GM12872 (cell line): ENCODE measurements around the gene SERPING1.

Experiments
- TF ChIP-seq, protein P1 (sequence below): IDR thresholded peaks from 3 replicates; pipeline ENCODE4 v1.5.1; 2011; ENCODE audit warnings: low read depth, mild to moderate bottlenecking, low read length, moderate library complexity; ENCODE audit not compliant: insufficient read depth

The SERPING1 gene

DNA sequence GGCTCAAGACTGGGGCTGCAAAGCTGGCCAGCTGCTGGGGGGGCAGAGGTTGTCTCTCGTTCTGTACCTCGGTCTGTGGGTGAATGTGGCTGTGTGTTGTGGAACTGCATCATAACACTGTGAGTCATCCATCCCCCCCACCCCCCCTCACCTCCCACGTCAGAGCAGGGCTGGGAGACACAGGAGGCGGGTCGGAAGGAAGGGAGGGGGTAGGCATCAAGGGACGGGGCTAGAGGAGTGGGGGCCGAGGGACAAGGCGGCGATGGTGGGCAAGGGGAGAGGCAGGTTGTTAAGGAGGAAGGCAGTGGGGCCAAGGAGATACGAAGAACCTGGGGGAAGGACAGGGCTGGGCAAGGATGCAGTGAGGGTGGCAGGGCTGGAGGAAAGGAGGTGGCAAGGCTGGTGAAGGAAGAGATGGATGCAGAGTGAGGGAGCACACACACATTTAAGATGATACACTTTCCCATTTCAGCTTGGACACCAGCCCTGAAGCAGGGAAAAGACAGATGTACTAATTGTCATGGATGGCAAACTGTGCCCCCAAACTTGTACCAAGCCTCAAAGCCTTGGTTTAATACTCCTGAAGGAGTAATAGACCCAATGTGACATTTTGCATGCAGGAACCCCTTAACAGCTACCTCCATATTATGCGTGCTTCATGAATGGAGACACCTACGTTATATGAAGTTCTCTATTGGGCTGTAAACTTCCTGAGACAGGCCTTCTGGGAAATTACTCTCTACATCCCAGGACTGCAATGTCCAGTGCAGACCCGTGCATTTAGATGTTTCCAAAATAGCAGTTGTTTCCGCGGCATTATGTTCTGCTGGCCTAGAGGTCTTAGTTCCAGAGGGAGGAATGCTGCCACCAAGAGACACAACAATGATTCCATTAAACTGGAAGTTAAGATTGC is 52.6 kb downstream of the SERPING1 start, which contains the start of gene YPEL4:
TSS of gene YPEL4 (minus strand) at position 87 of the 913 bp plus-strand sequence. CDS start 2,805 bp downstream, outside the sequence.
- TF ChIP-seq, protein P1, sequence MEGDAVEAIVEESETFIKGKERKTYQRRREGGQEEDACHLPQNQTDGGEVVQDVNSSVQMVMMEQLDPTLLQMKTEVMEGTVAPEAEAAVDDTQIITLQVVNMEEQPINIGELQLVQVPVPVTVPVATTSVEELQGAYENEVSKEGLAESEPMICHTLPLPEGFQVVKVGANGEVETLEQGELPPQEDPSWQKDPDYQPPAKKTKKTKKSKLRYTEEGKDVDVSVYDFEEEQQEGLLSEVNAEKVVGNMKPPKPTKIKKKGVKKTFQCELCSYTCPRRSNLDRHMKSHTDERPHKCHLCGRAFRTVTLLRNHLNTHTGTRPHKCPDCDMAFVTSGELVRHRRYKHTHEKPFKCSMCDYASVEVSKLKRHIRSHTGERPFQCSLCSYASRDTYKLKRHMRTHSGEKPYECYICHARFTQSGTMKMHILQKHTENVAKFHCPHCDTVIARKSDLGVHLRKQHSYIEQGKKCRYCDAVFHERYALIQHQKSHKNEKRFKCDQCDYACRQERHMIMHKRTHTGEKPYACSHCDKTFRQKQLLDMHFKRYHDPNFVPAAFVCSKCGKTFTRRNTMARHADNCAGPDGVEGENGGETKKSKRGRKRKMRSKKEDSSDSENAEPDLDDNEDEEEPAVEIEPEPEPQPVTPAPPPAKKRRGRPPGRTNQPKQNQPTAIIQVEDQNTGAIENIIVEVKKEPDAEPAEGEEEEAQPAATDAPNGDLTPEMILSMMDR, result no peak

DNA sequence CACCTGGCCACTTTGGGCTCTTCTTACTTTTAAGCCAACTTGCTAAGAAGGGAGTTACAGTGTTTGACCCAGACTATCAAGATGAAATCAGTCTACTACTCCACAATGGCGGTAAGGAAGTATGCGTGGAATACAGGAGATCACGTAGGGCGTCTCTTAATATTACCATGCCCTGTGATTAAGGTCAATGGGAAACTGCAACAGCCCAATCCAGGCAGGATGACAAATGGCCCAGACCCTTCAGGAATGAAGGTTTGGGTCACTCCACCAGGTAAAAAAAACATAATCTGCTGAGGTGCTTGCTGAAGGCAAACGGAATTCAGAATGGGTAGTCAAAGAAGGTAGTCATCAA is 53.2 kb downstream of the SERPING1 start:
- TF ChIP-seq, protein P1, result no peak

DNA sequence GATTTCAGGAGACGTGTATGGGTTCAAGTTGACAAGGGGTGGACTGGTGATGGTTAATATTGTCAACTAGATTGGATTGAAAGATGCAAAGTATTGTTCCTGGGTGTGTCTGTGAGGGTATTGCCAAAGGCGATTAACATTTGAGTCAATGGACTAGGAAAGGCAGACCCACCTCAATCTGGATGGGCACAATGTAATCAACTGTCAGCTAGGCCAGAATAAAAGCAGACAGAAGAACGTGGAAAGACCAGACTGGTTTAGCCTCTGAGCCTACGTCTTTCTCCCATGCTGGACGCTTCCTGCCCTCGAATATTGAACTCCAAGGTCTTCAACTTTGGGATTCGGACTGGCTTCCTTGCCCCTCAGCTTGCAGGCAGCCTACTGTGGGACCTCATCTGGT is 53.9 kb downstream of the SERPING1 start:
- TF ChIP-seq, protein P1, result no peak

DNA sequence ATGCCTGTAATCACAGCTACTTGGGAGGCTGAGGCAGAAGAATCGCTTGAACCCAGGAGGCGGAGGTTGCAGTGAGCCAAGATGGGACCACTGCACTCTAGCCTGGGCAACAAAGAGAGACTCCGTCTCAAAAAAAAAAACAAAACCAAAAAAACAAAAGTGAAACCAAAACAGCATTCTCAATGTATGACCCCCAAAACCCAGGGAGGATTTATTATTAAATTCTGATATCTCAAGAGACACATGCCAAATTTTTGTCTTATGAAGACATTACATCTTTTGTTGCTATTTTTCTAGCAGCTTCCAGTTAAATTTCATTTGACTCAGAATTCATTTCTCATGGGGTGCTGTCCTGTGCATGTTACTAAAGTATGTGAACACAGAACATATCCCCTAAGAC is 55.2 kb downstream of the SERPING1 start:
- TF ChIP-seq, protein P1, result no peak

DNA sequence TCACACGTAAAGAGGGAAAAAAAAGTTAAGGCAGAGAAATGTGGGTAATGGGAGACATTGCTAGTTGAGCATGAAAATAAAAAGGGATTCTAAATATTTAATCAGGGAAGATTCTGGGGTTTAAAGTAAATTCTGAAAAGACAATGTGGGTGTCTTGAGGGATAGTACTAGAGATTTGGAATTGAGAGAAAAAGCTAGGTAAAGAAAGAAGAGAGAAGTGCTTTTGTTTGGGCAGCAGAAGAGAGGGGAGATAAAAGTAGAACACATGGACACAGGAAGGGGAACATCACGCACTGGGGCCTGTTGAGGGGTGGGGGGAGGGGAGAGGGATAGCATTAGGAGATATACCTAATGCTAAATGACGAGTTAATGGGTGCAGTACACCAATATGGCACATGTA is 55.7 kb downstream of the SERPING1 start:
- TF ChIP-seq, protein P1, result no peak

DNA sequence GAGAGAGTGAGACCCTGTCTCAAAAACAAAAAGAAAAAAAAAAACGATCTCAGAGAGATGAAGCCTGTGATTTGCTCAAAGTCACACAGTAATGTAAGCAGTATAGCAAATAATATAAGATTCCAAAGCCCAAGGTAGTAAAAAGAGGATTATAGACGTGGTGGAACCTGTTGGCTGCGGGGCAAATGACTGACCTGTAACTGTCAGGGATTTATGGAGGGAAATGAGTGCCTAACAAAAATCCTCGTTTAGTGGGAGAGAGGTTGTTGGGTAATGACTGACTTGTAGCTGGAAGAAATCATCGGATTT is 59.4 kb downstream of the SERPING1 start:
- TF ChIP-seq, protein P1, result no peak

DNA sequence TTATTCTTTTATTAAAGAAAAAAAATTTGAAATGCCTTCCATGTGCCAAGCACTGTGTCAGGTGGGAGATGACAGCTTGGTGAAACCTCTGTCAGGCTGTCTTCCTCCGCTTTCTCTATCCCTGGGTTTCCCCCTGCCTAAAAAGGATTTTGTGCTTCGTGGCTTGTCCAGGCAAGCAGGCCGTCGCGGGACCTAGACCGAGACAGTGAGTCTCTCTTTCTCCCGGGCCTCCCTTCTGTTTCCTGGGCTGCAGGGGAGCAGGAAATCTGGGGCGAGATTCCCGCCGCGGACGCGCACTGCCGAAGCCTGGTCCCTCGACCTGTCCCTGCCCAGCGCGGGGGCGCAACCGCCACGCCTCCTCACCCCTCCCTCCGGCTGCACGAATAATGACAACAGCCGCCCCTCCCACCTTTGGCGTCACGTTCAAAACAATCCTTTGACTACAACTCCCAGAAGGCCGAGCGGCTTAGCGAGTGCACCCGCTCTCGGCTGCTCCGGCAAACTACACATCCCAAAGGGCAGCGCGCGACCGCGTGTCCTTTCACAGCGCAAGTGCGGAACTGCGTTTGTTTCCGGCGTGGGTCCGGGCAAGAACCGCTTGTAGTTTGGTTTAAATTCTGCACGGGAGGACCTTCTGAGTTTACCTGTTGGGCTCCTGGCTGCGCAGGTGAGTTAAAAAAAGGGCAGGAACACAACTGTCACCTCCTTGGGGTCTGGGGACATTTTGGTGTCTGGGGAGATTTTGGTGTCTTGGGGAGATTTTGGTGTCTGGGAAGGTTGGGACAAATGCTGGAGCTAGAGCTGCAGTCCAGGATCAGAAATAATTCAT is 59.9 kb downstream of the SERPING1 start, which contains the start of gene CLP1:
TSS of gene CLP1 (plus strand) at position 569 of the 829 bp plus-strand sequence. CDS start 1,715 bp downstream, outside the sequence.
- TF ChIP-seq, protein P1, result no peak
